Heart left ventricle (tissue), 13 donors: ENCODE measurements around the gene PROSER3.

Source experiments
- POLR2A ChIP-seq, 2 donors: fragments of 450-650 bp; IDR thresholded peaks; one replicate each; pipeline ENCODE4 v1.6.1; 2017; ENCODE audit warnings: antibody characterized with exemption in 2 of 2, mild to moderate bottlenecking in 2 of 2, moderate library complexity in 2 of 2
- TF ChIP-seq, protein P1 (sequence below), 12 donors: fragments of 200-600 bp; sonication (generic) in 4 of 12; IDR thresholded peaks; one replicate each; pipeline versions ENCODE4 v1.5.0 to v1.8.0; 2018 to 2022; ENCODE audit warnings: antibody characterized with exemption in 12 of 12, mild to moderate bottlenecking in 5 of 12
- donor health status: ischemic (EF 13 %, LVEDD 7.1; RV severe dilation, severe dysfunction).
- donor health status: DM: no; HTN: yes; CAD: no.
- donor health status: DM: no; HTN: no; CAD: no.
- donor health status: ischemic (EF 25% LVEDD 6.9; RV normal size, moderate dysfunction).
- donor health status: ischemic (EF 25% LVEDD 5.7; RV mildly dilated, moderate dysfunction).
- donor health status: ischemic (EF 35%, LVEDD 5.7; RV mildly dilated, moderate dysfunction).
- donor health status: nonischemic (EF 11% LVEDD 7.7; RV severe dilation, severe dysfunction).
- donor health status: DM: yes; HTN: yes; CAD: no.
- donor health status: PGD.
- donor health status: ischemic (EF 29% LVEDD 5.4; RV normal size, mild dysfunction).
- donor health status: nonischemic (EF 23%, LVEDD 6.1; RV moderate dilation, normal function).

DNA sequence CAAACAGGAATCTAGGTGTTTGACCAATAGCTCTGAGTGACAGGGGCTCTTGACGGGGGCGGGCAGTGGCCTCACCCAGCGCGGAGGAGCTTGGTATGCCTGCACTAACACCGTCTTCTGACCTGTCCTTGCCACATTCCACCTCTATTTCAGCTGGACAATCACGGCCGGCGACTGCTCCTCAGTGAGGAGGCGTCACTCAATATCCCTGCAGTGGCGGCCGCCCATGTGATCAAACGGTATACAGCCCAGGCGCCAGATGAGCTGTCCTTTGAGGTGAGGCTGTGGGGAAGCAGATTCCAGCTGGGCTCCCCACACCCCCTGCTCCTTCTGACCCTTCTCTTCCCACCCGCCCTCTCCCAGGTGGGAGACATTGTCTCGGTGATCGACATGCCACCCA lies 22.1 kb downstream of the PROSER3 start:
- TF ChIP-seq, protein P1, sequence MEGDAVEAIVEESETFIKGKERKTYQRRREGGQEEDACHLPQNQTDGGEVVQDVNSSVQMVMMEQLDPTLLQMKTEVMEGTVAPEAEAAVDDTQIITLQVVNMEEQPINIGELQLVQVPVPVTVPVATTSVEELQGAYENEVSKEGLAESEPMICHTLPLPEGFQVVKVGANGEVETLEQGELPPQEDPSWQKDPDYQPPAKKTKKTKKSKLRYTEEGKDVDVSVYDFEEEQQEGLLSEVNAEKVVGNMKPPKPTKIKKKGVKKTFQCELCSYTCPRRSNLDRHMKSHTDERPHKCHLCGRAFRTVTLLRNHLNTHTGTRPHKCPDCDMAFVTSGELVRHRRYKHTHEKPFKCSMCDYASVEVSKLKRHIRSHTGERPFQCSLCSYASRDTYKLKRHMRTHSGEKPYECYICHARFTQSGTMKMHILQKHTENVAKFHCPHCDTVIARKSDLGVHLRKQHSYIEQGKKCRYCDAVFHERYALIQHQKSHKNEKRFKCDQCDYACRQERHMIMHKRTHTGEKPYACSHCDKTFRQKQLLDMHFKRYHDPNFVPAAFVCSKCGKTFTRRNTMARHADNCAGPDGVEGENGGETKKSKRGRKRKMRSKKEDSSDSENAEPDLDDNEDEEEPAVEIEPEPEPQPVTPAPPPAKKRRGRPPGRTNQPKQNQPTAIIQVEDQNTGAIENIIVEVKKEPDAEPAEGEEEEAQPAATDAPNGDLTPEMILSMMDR (IDR thresholded peaks at IDR 0.05), result no peak
- TF ChIP-seq POLR2A (IDR thresholded peaks at IDR 0.05), result no peak
